DMS53 (cell line): Measurements from ENCODE around the gene CDC6.

Experiments used
- DNase-seq: peaks from one replicate; lab custom pipeline; 2025; lab: John Stamatoyannopoulos, UW

Gene CDC6

GRCh38 chr17:40340880-40341807 is 53.5 kb downstream of the CDC6 start:
- peak; percentile 94 for DNase-seq

GRCh38 chr17:40341808-40342503 is 54.3 kb downstream of the CDC6 start:
- peak; percentile 80 for DNase-seq

GRCh38 chr17:40342504-40343218 is 55.0 kb downstream of the CDC6 start:
- DNase-seq: no peak

GRCh38 chr17:40343219-40344119 is 55.8 kb downstream of the CDC6 start:
- no peak for DNase-seq

GRCh38 chr17:40344421-40345160 is 56.9 kb downstream of the CDC6 start:
- DNase-seq: peak; percentile 24

GRCh38 chr17:40345161-40345993 is 57.7 kb downstream of the CDC6 start:
- peak; percentile 82 for DNase-seq

GRCh38 chr17:40345994-40346764 is 58.5 kb downstream of the CDC6 start:
- DNase-seq: no peak

- no peak for DNase-seq
These were observed 59.1 kb downstream of the CDC6 start for GRCh38 chr17:40346765-40347158.

GRCh38 chr17:40347319-40348135 is 59.8 kb downstream of the CDC6 start:
- no peak for DNase-seq

- no peak for DNase-seq
These were observed 60.4 kb downstream of the CDC6 start for GRCh38 chr17:40348136-40348504.

- DNase-seq: no peak
These were observed 61.1 kb downstream of the CDC6 start for GRCh38 chr17:40348562-40349476.

- no peak for DNase-seq
These were observed 61.8 kb downstream of the CDC6 start for GRCh38 chr17:40349477-40349894.

- no peak for DNase-seq
These were observed 62.4 kb downstream of the CDC6 start for GRCh38 chr17:40349895-40350688.

GRCh38 chr17:40350689-40351358 is 63.1 kb downstream of the CDC6 start:
- no peak for DNase-seq

GRCh38 chr17:40351359-40352236 is 63.9 kb downstream of the CDC6 start:
- no peak for DNase-seq
